SW480 (cell line): ENCODE results near the gene TMEM229B.

ENCODE experiments used
- DNase-seq: peaks from one replicate; pipeline ENCODE4 v3.0.0-alpha.2; 2016; ENCODE audit warnings: low spot score

TMEM229B gene

DNA sequence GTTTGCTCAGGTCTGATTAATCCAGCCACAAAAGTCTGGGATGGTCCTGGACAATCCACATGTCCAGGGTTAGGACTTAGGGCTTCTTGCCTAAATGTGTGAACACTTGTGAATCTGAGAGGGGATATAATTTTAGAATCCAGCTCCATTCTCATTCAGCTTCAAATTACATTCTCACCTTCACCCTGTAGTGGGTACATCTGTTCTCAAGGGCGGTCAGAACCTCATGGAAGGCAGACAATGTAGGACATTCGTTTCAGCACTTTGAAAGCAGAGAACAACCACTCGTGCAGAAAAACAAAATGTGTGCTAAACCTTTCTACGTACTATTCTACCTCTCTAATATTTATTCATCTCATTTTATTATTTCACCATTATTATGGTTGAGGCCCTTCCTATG, 1.2 kb downstream of the TMEM229B start:
- DNase-seq, result no peak

DNA sequence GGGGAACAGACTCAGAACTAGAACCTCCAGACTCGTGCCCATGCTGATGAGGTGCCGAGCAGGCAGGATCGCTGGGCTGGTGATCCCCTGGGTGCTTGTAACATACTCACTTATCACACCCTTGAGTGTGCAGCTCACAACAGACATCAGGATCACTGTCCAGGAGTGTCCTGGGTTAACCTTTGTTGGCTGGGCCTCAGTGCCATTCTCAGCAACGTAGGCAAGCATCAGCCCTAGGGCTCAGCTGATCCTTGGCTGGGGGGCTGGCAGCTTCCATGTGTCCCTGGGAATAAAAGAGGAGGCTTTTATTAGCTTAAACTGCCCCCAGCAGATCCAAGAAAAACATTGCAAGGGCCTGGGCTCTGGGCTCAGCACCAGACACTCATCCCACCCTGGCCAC, 1.6 kb downstream of the TMEM229B start:
- DNase-seq, result no peak

- DNase-seq, result no peak
Observed at GRCh38 chr14:67485501-67486095, 2.9 kb downstream of the TMEM229B start.

DNA sequence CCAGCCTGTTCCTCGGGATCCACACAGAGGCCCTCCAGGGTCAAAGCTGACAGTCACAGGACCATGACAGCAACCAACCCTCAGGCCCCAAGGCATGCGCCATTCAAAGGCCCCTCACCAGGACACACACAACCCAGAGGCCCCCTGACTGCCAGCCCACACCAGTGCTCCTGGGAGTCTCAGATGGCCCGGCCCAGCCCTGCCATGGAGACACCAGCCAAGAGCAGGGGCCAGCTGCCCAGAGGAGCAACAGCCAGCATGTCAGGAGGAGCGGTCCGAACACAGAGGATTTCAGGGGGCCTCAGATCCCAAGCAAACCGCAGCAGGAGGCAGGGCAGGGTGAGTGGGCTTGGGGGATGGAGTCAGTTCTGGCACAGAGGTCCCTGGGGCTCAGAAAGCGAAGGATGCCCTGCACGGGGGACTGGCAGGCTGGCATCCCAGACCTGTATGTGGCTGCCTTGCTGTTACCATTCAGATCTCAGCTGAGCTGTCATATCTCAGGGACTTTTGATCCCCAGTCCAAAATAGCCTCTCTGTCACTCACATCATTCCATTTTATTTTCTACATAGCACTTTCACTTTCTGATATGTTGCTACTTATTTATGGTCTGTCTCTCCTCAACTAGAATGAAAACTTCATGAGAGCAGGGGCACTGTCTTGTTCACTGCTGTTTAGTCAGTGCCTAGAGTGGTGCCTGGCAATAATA, 4.8 kb downstream of the TMEM229B start:
- no peak for DNase-seq

DNA sequence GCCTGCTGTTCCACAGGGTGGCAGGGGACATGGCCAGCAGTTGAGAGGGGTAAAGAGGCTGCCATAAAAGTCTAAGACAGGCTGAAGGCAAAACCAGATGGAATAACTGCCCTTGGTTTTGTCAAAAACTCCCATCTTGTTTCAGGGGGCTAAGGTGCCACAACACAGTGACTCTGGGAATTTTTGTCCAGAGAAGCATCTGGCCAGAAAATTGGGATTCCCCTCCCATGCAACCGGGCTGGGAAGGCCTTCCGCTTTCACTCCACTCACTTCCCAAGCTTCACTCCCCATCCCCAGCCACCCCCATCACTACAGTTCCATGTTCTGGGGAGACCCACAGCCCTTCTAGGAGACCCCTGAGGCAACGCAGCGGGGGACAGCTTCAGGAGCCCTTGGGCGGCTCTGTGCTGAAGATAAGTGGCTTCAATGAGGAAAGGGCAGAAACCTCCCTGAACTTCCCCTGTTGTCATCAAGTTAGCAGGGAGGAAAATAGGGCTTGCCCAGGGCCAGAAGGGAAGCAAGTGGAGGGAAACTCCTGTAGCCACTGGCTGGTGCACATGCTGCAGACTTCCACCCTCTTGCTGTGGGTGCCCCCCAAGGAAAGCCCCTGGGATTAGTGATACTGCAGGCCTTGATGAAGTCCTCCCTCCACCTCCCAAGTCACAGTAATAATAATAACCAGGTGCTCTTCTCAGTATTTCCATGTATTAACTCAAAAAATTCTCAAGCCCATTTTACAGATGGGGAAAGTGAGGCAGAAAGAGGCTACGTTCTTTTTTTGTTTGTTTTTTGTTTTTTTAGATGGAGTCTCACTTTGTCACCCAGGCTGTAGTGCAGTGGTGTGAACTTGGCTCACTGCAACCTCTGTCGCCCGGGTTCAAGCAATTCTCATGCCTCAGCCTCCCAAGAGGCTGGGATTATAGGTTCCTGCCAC, 6.0 kb downstream of the TMEM229B start:
- no peak for DNase-seq

- no peak for DNase-seq
Observed at GRCh38 chr14:67480011-67480410, 8.5 kb downstream of the TMEM229B start.

DNA sequence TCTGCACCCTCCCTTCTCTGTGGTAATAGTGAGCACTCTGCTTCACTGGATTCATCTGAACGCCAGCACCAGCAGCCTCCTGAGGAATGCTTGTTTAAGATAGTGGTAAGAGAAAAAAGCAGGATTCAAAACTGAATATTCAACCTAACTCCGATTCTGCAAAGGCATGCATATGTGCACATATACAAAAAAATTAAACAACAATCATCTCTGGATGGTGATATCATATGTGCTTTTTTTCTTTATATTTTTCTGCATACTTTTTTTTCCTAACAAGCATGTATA, 9.8 kb downstream of the TMEM229B start:
- no peak for DNase-seq

DNA sequence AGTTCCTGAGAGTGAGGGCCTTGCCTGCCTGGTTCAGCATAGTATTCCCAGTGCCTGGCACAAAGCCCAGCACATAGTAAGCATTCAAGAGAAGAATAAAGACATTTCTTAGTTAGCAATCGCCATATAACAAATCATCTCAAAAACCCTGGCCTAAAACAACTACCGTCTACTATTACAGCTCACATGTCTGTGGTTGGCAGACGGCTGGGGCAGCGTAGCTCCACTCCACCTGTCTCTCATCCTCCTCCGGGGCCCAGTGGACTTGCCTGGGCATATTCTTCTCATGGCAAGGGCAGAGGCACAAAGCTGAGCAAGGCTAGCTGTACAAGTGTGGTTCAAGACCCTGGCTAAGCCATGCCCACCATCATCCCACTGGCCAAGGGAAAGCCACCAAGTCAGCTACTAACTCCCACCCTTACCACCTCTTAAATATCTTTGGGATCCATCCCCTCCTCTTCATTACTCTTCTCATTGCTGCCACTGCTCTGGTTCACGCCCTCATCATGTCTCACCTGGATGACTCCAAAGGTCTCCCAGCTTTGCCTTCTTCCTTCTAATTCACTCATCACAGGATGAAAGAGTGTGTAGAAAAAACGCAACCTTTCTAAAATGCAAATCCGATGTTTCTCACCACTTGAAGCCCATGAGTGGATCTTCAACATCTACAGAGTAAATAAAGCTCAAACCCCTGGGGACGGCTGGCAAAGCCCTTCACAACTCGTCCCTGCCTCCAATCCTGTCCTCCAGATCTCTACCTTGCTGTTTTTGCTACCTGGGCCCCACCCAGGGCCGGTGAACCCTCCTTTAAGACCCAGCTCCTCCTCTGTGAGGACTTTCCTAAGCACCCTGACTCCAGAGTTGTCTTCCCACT, 10.4 kb downstream of the TMEM229B start:
- DNase-seq, result no peak

- DNase-seq, result no peak
Observed at GRCh38 chr14:67474366-67474765, 14.2 kb downstream of the TMEM229B start.

DNA sequence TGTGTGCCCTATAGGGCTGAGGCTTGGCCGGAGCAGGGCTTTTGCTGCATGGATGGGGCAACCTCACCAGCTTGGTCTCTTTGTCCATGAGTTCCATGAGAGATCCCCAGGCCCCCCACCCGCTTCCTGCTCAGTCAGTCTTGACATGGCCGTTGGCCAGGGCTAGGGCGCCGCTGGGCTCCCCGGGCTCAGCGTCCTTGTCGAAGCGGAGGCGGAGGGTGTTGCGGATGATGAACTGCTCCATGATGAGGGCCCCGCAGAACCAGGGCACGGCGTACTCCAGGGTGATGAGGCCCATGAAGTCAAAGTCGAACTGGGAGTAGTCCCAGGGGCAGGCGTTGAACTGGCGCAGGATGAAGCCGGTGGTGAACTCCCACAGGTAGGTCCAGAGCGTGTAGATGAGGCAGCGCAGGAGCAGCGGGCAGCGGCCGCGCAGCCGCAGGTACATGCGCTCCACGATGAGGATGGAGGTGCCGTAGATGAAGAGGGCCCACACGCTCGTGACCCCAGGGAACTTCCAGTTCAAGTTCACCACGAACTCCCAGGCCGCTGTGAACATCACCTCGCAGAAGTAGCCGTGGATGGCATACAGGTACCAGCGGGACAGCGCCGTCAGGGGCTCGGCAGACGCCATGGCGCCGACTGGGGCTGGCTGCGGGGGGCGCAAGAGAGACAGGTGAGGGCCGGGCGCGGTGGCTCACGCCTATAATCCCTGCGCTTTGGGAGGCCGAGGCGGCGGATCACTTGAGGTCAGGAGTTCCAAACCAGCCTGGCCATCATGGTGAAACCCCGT, 15.0 kb downstream of the TMEM229B start:
- no peak for DNase-seq

DNA sequence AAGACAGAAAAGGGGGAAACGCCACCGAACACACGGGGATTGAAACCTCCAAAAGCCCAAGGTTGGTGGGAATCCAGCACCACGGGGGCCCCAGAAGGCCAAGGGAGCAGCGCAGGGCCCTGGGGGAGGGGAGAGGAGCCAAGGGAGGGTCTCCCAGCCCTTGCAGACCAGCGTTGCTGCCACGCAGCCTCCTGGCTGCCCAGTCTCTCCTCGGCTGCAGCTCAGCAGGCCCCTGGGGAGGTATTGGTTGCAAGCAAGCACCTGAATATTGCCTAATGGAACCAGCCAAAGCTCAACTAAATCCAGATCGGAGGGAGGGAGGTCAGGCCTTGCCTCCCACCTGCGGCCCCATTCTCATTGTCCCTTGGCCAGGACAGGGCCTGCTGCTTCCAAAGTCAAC, 15.8 kb downstream of the TMEM229B start:
- DNase-seq, result no peak

DNA sequence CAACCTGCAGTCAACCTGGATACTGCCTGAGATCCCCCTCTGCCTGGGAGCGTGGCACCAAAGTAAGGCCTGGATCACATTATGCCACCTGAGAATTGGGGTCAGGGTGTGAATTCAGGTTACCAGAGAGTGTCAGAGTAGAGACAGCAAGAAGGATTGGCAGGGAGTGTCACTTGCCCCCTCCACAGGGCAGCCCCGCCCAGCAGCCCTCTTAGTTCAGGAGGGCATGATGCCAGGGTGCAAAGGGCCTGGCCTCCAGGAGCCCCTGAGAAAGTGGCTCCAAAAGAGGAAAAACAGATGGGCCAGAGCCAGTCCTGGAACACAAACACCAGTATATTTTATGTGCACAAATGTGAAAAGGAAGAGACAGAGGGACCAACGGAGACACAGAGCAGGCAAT, 18.6 kb downstream of the TMEM229B start:
- DNase-seq, result no peak

DNA sequence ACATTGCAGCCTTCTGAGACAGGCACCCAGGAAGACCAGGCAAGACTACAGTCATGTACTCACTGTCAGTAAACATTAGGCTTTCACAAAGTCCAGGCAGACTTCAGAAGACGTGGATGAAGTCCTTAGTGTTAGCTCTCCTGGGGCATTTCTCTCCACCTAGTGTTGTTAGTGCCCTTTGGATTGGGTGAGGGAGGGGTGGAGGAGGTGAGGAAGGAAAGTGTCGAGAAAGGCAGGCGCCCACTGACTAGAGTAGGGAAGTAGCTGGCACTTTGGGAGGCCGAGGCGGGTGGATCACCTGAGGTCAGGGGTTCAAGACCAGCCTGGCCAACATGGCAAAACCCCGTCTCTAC, 20.2 kb downstream of the TMEM229B start:
- no peak for DNase-seq

DNA sequence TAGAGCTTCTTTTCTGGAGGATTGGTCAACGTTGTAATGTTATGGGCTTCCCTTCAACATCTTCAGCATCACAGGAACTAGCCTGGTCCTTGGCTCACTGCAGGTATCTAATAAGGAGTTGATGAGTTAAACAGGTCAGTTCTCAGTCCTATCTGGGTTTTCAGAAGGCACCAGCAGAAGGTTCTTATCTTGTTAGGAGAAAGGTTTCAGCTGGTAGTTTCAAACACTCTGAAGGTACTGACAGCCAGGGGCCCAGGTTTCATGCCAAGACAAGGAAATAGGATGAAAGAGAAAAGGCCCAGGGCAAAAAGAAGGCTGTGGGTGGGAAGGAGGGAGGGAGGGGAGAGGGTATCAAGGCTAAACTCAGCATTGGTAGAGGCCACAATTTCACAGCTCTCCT, 21.4 kb downstream of the TMEM229B start:
- DNase-seq, result no peak

GRCh38 chr14:67464879-67465278, 23.6 kb downstream of the TMEM229B start:
- DNase-seq, result no peak

- DNase-seq, result no peak
Observed at GRCh38 chr14:67464377-67464776, 24.1 kb downstream of the TMEM229B start.

- no peak for DNase-seq
Observed at GRCh38 chr14:67463900-67464299, 24.6 kb downstream of the TMEM229B start.

GRCh38 chr14:67461996-67462395, 26.5 kb downstream of the TMEM229B start:
- DNase-seq, result no peak

DNA sequence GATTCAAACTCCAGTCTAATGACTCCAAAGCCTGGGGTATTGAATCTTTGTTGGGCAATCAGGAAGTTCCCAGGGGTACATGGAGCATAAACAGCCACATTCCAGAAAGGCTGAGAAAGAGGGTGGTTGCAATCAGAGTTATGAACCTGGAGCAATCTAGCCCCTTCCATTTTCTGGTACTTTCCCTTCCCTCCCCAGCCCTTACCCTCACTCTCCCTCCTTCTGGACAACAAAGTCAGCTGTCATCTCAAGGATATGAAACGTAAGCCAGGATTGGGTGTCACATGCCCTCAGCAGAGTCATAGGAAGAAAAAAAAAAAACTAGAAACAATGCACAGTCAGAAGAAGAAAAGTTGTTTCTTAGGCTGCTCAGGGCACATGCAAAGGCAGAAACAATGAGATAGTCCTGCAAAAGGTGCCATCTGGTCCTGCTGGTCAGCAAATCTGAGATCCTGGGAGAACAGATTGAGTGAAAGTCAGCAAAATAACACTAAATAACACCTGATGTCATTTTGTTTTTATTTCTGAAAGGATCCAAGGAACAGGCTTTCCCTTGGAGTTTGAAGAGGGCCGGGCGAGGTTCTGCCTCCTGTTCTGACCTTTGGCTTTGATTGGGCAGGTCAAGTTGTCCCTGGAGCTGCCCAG, 27.1 kb downstream of the TMEM229B start:
- no peak for DNase-seq

GRCh38 chr14:67459336-67459735, 29.2 kb downstream of the TMEM229B start:
- DNase-seq, result no peak

- DNase-seq, result no peak
Observed at GRCh38 chr14:67457782-67458181, 30.7 kb downstream of the TMEM229B start.
